Neuronal stem cell (in vitro differentiated cells): Measurements from ENCODE around the gene ZSWIM8.

Source experiments
- DNase-seq: peaks from one replicate; pipeline ENCODE4 v3.0.0-alpha.2; 2013; ENCODE audit warnings: low spot score
- H2AFZ ChIP-seq: one replicate; pipeline ENCODE4 v1.6.1; 2013; ENCODE audit warnings: mild to moderate bottlenecking, low read length, inconsistent platforms
- H2AK5ac ChIP-seq: 2 replicates; pipeline ENCODE4 v1.6.1; 2013; ENCODE audit warnings: low read depth, mild to moderate bottlenecking, inconsistent platforms, low read length, moderate library complexity, mixed read lengths
- H2BK120ac ChIP-seq: 2 replicates; pipeline ENCODE4 v1.6.1; 2013; ENCODE audit warnings: low read depth, mild to moderate bottlenecking, inconsistent platforms, low read length, moderate library complexity, mixed read lengths
- H2BK12ac ChIP-seq: one replicate; pipeline ENCODE4 v1.6.1; 2013; ENCODE audit warnings: low read length, inconsistent platforms
- H2BK15ac ChIP-seq: 2 replicates; pipeline ENCODE4 v1.6.1; 2013; ENCODE audit warnings: mild to moderate bottlenecking, low read length, inconsistent platforms, mixed read lengths
- H2BK5ac ChIP-seq: one replicate; pipeline ENCODE4 v1.6.1; 2013; ENCODE audit warnings: inconsistent platforms, mild to moderate bottlenecking, low read length, moderate library complexity
- H3K14ac ChIP-seq: one replicate; pipeline ENCODE4 v1.6.1; 2013; ENCODE audit warnings: low read length, inconsistent platforms
- H3K18ac ChIP-seq: 2 replicates; pipeline ENCODE4 v1.6.1; 2013; ENCODE audit warnings: low read length, inconsistent platforms
- H3K23ac ChIP-seq: 2 replicates; pipeline ENCODE4 v1.6.1; 2013; ENCODE audit warnings: low read depth, mild to moderate bottlenecking, mixed read lengths, low read length, inconsistent platforms; ENCODE audit not compliant: poor library complexity
- H3K27ac ChIP-seq: replicated peaks from 3 replicates; pipeline ENCODE4 v1.5.1; 2013; ENCODE audit warnings: low read length, inconsistent platforms
- H3K27me3 ChIP-seq, 3 experiments: 2 replicates each; pipeline ENCODE4 v1.6.1; 2013; ENCODE audit warnings: low read length in 3 of 3, mild to moderate bottlenecking in 2 of 3, inconsistent platforms in 1 of 3, low read depth in 1 of 3, mixed read lengths in 1 of 3, moderate library complexity in 1 of 3; ENCODE audit not compliant: control insufficient read depth in 3 of 3, insufficient read depth in 3 of 3
- H3K36me3 ChIP-seq, 2 donors: replicated peaks in 1 of 2; 2 replicates each; pipeline ENCODE4 v1.6.1; 2013; ENCODE audit warnings: low read length in 2 of 2; ENCODE audit not compliant: control insufficient read depth in 2 of 2, insufficient read depth in 2 of 2
- H3K4ac ChIP-seq: 2 replicates; pipeline ENCODE4 v1.6.1; 2013; ENCODE audit warnings: inconsistent platforms, mild to moderate bottlenecking, low read length, moderate library complexity
- H3K4me1 ChIP-seq, 2 donors: 1 replicate in 1 of 2; 2 replicates in 1 of 2; pipeline ENCODE4 v1.6.1; 2013; ENCODE audit warnings: low read length in 2 of 2, low read depth in 1 of 2; ENCODE audit not compliant: control insufficient read depth in 2 of 2, insufficient read depth in 1 of 2
- H3K4me2 ChIP-seq: one replicate; pipeline ENCODE4 v1.6.1; 2013; ENCODE audit warnings: mild to moderate bottlenecking, low read length, inconsistent platforms; ENCODE audit not compliant: insufficient read depth, poor library complexity, severe bottlenecking
- H3K4me3 ChIP-seq, 2 donors: 2 replicates each; pipeline ENCODE4 v1.5.1; 2013; ENCODE audit warnings: low read length in 2 of 2, mild to moderate bottlenecking in 2 of 2, inconsistent platforms in 1 of 2, moderate library complexity in 1 of 2
- H3K79me1 ChIP-seq: one replicate; pipeline ENCODE4 v1.6.1; 2013; ENCODE audit warnings: low read depth, mild to moderate bottlenecking, inconsistent platforms, low read length, moderate library complexity
- H3K9ac ChIP-seq: one replicate; pipeline ENCODE4 v1.6.1; 2013; ENCODE audit warnings: mild to moderate bottlenecking, low read depth, low read length, inconsistent platforms; ENCODE audit not compliant: poor library complexity
- H3K9me3 ChIP-seq, 2 donors: replicated peaks in 1 of 2; 2 replicates each; pipeline versions ENCODE3 to v1.6.1; 2013; ENCODE audit warnings: low read length in 2 of 2, mild to moderate bottlenecking in 2 of 2, inconsistent platforms in 1 of 2, low read depth in 1 of 2, mixed read lengths in 1 of 2, moderate library complexity in 1 of 2; ENCODE audit not compliant: control insufficient read depth in 2 of 2, insufficient read depth in 1 of 2
- H4K8ac ChIP-seq: one replicate; pipeline ENCODE4 v1.6.1; 2013; ENCODE audit warnings: low read depth, mild to moderate bottlenecking, inconsistent platforms, low read length, moderate library complexity
- H4K91ac ChIP-seq: one replicate; pipeline ENCODE4 v1.6.1; 2013; ENCODE audit warnings: low read length, low read depth, mild to moderate bottlenecking, inconsistent platforms; ENCODE audit not compliant: poor library complexity
- WGBS, 2 donors: extraction: QIAGEN DNeasy Blood & Tissue Kit; methylation state at CpG; one replicate each; pipeline ENCODE4 v1.1.7; 2013; ENCODE audit warnings: missing lambda C conversion rate in 2 of 2, mixed read lengths in 1 of 2; ENCODE audit not compliant: insufficient read length in 2 of 2, insufficient replicate concordance in 1 of 2; ENCODE audit errors: extremely low coverage in 2 of 2; 5-methylcytosine and 5-hydroxymethylcytosine counted together

Gene ZSWIM8

GRCh38 chr10:73773152-73773879 is 12.1 kb upstream of the ZSWIM8 start:
- H3K27ac ChIP-seq = no peak overlapping the region
- peaks cover 27 to 86% of the 10 kb centered on the region in 2 donors for H3K36me3 ChIP-seq

GRCh38 chr10:73774637-73775036 is 10.8 kb upstream of the ZSWIM8 start:
- no peak for DNase-seq
- Histone ChIP-seq H3K27ac (no peak overlapping the region), H3K18ac (no peak overlapping the region), H3K14ac (no peak overlapping the region), H4K91ac (no peak overlapping the region), H3K36me3 (peaks cover 19 to 86% of the 10 kb centered on the region in 2 donors), H2AFZ (no peak overlapping the region), H2BK12ac (no peak overlapping the region), H3K9me3 (no peaks in the 10 kb centered on the region), H2AK5ac (no peak overlapping the region), H2BK15ac (no peak overlapping the region), H4K8ac (no peak overlapping the region), H3K9ac (no peak overlapping the region), H3K4ac (no peak overlapping the region), H2BK5ac (no peak overlapping the region), H3K79me1 (peaks cover 5% of the 10 kb centered on the region), H3K4me2 (no peak overlapping the region), H2BK120ac (no peak overlapping the region), H3K27me3 (no peaks in the 10 kb centered on the region), H3K23ac (no peak overlapping the region), H3K4me1 (peaks cover 10 to 19% of the 10 kb centered on the region in 2 donors), H3K4me3 (peak overlapping the region in 1 of 2 donors; percentile 5)
- no CpG with 5 or more reads among the region's 5 CpGs for WGBS, 2 donors

More at GRCh38 chr10:73773152-73773879, 12.1 kb upstream of the ZSWIM8 start:
- H4K91ac ChIP-seq = no peak overlapping the region
- H2AFZ ChIP-seq = peak overlapping the region; percentile 96
- DNase-seq = no peak
- H3K4ac ChIP-seq = no peak overlapping the region
- H4K8ac ChIP-seq = no peak overlapping the region
- peak overlapping the region; percentile 79 to 98 for H3K4me3 ChIP-seq
- peak overlapping the region; percentile 99 for H3K18ac ChIP-seq
- H3K4me1 ChIP-seq = peaks cover 10 to 19% of the 10 kb centered on the region in 2 donors
- peaks cover 5% of the 10 kb centered on the region for H3K79me1 ChIP-seq
- no peak overlapping the region for H2AK5ac ChIP-seq
- no peak overlapping the region for H3K14ac ChIP-seq
- H2BK15ac ChIP-seq = no peak overlapping the region
- peak overlapping the region; percentile 76 for H2BK12ac ChIP-seq
- peak overlapping the region; percentile 85 for H2BK5ac ChIP-seq
- no peaks in the 10 kb centered on the region for H3K9me3 ChIP-seq
- H2BK120ac ChIP-seq = no peak overlapping the region
- no peaks in the 10 kb centered on the region for H3K27me3 ChIP-seq
- H3K9ac ChIP-seq = peak overlapping the region; percentile 96
- H3K4me2 ChIP-seq = peak overlapping the region; percentile 95
- peak overlapping the region; percentile 99 for H3K23ac ChIP-seq
- no CpG with 5 or more reads among the region's 29 CpGs for WGBS, 2 donors

GRCh38 chr10:73779018-73779417 is 6.4 kb upstream of the ZSWIM8 start:
- Histone ChIP-seq H2BK120ac (no peak overlapping the region), H3K23ac (no peak overlapping the region), H3K9ac (no peak overlapping the region), H3K27me3 (no peaks in the 10 kb centered on the region), H3K36me3 (peaks cover 4 to 73% of the 10 kb centered on the region in 2 donors), H2BK12ac (no peak overlapping the region), H3K79me1 (peaks cover 9% of the 10 kb centered on the region), H2BK5ac (no peak overlapping the region), H3K4ac (no peak overlapping the region), H3K4me3 (no peak overlapping the region), H2BK15ac (no peak overlapping the region), H4K91ac (no peak overlapping the region), H3K27ac (no peak overlapping the region), H3K9me3 (no peaks in the 10 kb centered on the region), H3K18ac (no peak overlapping the region), H3K14ac (no peak overlapping the region), H4K8ac (no peak overlapping the region), H3K4me1 (peaks cover 9 to 20% of the 10 kb centered on the region in 2 donors), H3K4me2 (no peak overlapping the region), H2AFZ (no peak overlapping the region), H2AK5ac (no peak overlapping the region)
- WGBS, 2 donors = no CpG with 5 or more reads among the region's 5 CpGs
- no peak for DNase-seq

- no peak overlapping the region for H2BK5ac ChIP-seq
- H3K36me3 ChIP-seq = peaks cover 4 to 67% of the 10 kb centered on the region in 2 donors
These were observed 5.7 kb upstream of the ZSWIM8 start for GRCh38 chr10:73779539-73780197.

More at GRCh38 chr10:73779539-73780197, 5.7 kb upstream of the ZSWIM8 start:
- Histone ChIP-seq H3K27ac (no peak overlapping the region), H2BK120ac (no peak overlapping the region), H3K27me3 (no peaks in the 10 kb centered on the region), H3K79me1 (peaks cover 7% of the 10 kb centered on the region), H3K9ac (no peak overlapping the region), H2AK5ac (no peak overlapping the region), H3K18ac (no peak overlapping the region), H3K4me2 (no peak overlapping the region), H3K4me3 (no peak overlapping the region), H3K9me3 (no peaks in the 10 kb centered on the region), H2BK15ac (no peak overlapping the region), H3K14ac (no peak overlapping the region), H2BK12ac (no peak overlapping the region), H3K4me1 (peaks cover 6 to 17% of the 10 kb centered on the region in 2 donors), H3K4ac (no peak overlapping the region), H4K91ac (no peak overlapping the region), H3K23ac (no peak overlapping the region), H4K8ac (no peak overlapping the region), H2AFZ (no peak overlapping the region)
- no peak for DNase-seq
- no CpG with 5 or more reads among the region's 3 CpGs for WGBS, 2 donors
